ENCODE measurements around the gene SEMA4D.
"Not testable (repeated sequence)": the region's sequence is repeated elsewhere in the genome, so short reads cannot be mapped to it uniquely, and the experiment has no call there.

Gene SEMA4D

DNA sequence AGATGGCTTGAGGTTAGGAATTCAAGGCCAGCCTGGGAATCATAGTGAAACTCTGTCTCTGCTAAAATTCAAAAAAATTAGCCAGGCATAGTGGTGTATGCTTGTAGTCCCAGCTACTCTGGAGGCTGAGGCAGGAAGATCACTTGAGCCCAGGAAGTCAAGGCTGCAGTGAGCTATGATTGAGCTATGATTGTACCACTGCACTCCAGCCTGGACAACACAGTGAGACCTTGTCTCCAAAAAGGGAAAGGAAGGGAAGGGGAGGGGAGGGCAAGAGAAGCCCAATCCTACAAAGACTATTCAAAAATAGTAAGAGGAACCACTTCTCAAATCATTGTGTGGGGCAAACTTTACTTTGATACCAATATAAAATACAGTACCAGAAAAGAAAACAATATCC lies 11.2 kb downstream of the SEMA4D start:
- no peak for DNase-seq (ENCODE audit: low read depth, low spot score)

DNA sequence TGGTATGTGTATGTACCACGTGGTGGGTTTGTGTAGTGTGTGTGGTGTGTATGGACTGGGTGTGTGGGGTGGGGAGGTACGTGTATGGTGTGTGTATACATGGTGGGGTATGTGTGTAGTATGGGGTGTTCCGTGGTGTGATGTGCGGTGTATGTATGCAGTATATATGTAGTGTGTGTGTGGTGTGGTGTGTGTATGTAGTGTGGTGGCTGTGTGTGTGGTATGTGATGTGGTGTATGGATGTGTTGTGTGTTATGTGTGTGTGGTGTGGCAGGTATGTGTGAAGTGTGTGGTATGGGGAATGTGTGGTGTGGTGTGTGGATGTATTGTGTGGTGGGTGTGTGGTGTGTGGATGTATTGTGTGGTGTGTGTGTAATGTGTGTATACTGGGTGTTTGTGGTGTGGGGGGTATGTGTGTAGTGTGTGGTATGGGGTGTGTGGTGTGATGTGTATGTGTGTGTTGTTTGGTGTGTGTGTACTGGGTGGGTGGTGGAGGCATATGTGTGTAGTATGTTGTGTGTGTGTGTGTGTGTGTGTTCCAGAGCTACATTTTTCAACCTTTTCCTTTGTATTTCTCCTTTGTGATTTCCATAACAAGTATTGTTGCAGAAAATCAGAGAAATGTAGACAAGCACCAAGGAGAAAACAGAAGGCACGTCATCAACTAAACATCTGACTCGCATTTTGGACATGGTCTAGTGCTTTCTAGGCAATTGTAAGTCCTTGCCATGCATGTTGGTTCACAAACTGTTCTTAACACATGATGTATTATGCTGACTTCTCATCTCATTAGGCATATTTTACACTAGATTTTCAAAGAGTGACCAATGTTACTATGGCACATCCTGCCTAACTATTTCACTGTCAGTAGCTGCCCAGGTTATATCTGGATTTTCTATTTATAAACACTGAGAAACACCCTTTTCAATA lies 13.2 kb downstream of the SEMA4D start:
- no peak for DNase-seq (ENCODE audit: low read depth, low spot score)
- H3K4me3 ChIP-seq (ENCODE audit: low read length) = peak overlapping the region; percentile 65

More for the DNA sequence above, 11.2 kb downstream of the SEMA4D start:
- H3K4me3 ChIP-seq (ENCODE audit: low read length) = no peak overlapping the region

DNA sequence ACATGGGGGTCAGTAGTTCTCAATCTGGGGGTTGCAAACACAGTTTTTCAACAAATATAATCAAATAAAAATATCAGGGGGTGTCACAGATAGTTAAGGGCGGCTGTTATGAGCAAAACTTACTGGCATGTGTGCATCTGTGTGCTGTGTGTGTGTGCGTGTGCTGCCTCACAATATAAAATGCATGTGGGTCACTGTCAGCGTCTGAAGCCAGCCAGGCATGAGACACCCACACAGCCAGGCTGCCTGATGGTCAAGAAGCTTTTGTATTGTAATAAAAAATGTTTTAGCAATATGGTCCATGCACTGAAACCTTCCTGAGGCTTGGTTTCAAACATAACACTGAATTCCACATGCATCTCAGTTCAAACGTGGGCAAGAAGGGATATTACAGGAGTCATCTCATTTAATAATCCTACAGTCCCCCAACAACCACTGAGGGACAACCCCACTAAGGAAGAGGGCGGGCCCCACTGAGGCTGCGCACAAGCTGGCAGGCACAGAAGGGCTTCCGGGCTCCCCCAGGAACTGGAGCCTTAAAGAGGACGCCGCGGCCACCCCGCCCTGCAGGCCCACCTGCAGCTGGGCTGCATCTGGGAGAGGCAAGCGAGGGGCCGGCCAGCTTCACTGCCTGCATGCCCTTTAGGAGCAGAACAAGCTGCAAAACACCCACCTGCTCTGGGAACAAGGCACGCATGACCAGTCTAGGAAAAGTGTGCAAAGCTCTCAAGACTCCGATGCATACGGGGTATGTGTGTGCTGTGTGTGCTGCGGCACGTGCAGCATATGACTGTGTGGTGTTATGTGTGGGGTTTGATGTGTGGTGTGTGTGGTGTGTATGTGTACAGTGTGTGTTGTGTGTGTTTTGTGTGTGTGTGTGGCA lies 14.1 kb downstream of the SEMA4D start:
- peak; percentile 77 for DNase-seq (ENCODE audit: low read depth, low spot score)
- H3K4me3 ChIP-seq (ENCODE audit: low read length) = peak overlapping the region; percentile 65

DNA sequence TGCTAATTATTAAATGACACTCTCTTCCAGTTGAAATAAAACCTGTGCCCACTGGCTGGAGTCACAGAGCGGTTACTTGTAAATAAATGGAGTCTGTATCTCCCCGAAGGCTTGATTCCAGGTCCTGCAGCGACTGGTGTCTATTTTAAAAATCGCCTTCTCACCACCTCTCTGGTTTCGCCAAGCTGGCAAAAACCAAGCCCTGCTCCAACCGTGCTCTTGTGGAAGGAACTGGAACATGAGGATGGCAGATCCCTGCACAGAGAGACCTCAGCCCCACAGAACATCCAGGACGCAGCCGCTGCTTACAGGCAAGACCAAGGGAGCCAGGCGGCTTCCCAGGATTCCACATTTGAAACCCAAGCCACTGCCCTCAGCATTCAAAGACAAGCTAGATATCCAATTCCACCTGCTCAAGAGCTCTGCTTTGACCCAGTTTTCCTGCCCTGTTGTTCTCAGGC lies 15.0 kb downstream of the SEMA4D start:
- DNase-seq (ENCODE audit: low read depth, low spot score) = no peak
- H3K4me3 ChIP-seq (ENCODE audit: low read length) = no peak overlapping the region

DNA sequence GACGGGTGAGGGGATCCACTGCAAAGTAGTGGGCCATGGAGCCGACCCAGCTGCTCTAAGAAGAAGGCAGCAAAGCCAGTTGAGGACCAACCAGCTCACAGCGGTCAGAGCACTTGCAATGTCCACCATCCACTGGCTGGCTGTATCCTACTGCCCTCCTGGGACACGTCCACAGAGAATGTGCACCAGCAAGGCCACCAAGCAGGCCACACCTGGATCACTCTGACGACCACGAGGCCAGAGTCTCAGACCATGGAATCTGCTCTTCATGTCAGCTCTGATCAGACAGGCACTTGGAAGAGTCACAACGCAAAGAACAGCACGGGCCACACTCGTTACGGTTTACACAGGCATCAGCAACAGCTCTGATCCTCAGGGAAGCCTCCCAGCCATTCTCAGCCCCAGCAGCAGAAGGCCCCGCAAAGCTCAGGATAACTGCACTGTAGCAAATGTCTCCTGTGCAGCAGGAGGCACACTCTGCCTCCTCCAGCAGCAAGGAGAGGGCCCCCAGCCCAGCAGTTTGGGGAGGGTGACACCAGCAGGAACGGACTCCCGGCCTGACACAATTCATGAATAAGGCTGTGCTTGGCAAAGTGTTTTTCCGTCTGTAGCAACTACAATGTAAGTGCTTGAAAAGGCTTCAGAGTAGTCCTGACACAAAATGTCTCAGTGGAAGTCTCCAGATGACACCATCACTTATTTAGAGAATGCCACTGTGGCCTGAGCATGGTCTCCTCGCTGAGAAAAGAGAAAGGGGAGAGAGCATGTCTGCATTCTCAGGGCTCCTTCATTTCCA lies 15.7 kb downstream of the SEMA4D start:
- DNase-seq (ENCODE audit: low read depth, low spot score) = no peak
- H3K4me3 ChIP-seq (ENCODE audit: low read length) = no peak overlapping the region

DNA sequence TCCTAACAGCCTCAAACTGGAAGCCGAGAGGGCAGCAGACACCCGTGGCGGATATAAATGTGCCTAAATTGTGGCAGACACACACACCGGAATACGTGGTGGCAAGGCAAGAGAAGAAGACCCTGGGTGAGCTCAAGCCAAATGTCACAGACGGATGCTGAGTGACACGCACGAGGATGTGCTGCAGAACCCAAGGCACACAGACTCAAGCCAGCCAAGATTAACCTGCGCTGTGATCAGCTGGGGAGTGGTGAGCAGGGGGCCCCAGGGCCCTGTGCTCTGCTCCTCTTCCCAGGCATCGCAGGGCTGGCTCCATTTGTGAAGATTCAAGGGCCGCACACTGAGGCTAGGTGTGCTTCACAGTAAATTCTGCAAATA lies 16.4 kb downstream of the SEMA4D start:
- DNase-seq (ENCODE audit: low read depth, low spot score) = no peak
- H3K4me3 ChIP-seq (ENCODE audit: low read length) = no peak overlapping the region

DNA sequence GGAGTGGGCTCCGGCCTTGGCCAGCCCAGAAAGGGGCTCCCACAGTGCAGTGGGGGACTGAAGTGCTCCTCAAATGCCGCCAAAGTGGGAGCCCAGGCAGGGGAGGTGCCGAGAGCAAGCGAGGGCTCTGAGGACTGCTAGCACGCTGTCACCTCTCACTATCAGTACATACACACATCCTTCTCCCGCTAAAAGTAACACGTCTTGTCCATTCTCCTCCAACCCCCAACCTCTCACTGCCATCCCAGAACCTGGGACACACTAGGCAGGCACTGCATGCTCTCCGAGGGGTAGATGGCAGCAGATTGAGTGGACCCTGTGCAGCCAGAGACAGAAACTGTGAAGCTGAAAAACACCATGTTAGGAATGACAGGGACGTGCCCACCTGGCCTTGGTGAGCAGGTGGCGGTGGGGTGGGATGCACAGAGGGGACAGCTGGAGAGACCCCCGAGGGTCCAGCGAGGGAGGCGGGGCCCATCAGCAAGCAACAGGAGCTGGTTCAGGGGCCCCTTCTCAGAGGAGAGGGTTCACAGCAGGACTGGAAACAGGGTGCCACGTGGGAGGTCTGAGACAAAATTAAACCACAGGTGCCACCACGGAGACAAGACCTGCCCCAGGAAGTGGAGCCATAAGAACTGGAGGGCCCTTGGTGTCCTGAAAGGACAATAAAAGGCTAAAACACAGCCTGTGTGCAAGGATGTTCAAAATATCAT lies 16.9 kb downstream of the SEMA4D start:
- H3K4me3 ChIP-seq (ENCODE audit: low read length) = no peak overlapping the region
- no peak for DNase-seq (ENCODE audit: low read depth, low spot score)

DNA sequence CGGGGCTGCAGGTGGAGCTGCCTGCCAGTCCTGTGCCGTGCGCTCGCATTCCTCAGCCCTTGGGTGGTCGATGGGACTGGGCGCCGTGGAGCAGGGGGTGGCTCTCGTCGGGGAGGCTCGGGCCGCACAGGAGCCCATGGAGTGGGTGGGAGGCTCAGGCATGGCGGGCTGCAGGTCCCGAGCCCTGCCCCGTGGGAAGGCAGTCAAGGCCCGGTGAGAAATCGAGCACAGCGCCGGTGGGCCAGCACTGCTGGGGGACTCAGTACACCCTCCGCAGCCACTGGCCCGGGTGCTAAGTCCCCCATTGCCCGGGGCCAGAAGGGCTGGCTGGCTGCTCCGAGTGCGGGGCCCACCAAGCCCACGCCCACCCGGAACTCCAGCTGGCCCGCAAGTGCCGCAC lies 17.5 kb downstream of the SEMA4D start:
- not testable (repeated sequence) for DNase-seq (ENCODE audit: low read depth, low spot score); H3K4me3 ChIP-seq (ENCODE audit: low read length)

DNA sequence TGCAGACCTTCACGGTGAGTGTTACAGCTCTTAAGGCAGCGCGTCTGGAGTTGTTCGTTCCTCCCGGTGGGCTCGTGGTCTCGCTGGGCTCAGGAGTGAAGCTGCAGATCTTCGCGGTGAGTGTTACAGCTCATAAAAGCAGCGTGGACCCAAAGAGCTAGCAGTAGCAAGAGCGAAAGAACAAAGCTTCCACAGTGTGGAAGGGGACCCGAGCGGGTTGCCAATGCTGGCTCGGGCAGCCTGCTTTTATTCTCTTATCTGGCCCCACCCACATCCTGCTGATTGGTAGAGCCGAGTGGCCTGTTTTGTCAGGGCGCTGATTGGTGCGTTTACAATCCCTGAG lies 18.3 kb downstream of the SEMA4D start:
- not testable (repeated sequence) for H3K4me3 ChIP-seq (ENCODE audit: low read length)

DNA sequence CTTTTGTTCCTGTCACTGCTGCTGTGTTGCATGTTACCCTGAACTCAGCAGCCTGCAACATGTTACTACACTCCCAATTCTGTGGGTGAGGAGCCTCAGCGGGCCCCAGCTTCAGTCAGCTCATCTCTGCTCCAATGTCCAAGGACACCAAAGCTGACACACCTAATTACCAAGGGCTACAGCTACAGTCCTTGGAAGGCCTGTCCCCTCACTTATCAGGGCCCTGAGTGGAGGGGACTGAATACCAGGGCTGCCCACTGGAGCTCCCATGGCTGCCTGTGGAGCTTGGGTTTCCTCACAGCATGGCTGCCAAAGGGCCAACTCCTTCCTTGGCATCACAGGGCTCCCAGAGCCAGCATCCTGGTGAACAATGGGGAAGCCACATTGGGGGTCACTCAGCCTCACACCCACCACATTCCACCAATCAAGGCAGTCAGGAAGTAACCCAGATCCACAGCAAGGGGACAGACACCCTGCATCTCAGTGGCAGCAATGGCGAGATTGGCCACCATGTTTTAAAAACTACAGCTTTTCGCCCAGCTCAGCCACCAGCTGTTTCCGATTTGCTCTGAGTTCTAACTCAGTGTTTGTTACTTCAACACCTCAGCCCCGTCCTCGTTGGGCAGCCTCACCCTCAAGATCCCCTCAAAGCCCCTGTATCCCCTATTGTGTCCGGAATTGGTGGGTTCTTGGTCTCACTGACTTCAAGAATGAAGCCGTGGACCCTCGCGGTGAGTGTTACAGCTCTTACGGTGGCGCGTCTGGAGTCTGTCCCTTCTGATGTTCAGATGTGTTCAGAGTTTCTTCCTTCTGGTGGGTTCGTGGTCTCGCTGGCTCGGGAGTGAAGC lies 18.9 kb downstream of the SEMA4D start:
- H3K4me3 ChIP-seq (ENCODE audit: low read length) = no peak overlapping the region; the same call in 1 of the 2 replicates
- DNase-seq (ENCODE audit: low read depth, low spot score) = no peak

More for the DNA sequence above, 18.3 kb downstream of the SEMA4D start:
- DNase-seq (ENCODE audit: low read depth, low spot score) = not testable (repeated sequence)

DNA sequence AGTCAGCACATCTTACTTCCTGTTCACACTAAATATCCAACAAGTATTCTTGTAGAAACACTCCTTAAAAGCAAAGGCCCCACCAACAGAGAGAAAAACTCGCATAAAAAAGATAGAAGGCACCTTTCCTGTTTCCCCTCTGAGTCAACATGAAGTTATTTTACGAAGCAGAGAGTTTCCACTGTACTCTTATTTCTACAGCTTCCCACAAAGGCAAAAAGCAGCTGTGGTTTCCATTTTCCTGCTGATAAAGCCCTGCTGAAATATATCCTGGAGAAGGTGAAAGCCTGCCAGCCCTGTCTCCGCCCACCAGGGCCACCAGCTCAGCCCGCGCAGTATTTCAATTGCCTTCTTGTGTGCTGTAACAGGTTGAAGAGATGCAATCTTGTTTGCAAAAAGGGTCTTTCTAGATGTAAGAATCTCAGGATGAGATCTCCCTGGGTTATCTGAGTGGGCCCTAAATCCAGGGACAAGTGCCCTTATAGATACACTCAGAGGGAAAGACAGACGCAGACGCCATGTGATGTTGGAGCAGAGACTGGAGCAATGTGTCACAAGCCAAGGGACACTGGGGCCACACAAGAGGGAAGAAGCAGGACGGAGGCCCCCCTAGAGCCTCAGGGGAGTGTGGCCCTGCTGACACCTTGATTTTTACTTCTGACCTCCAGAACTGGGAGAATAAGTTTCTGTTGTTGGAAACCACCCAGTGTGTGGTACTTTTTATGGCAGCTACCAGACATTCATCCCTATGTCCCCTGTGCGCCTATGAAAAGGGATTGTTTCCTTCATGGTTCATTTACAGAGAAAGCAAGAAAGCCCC lies 19.9 kb downstream of the SEMA4D start:
- peak; percentile 97 for DNase-seq (ENCODE audit: low read depth, low spot score)
- H3K4me3 ChIP-seq (ENCODE audit: low read length) = peak overlapping the region; percentile 29; the same call in 1 of the 2 replicates

DNA sequence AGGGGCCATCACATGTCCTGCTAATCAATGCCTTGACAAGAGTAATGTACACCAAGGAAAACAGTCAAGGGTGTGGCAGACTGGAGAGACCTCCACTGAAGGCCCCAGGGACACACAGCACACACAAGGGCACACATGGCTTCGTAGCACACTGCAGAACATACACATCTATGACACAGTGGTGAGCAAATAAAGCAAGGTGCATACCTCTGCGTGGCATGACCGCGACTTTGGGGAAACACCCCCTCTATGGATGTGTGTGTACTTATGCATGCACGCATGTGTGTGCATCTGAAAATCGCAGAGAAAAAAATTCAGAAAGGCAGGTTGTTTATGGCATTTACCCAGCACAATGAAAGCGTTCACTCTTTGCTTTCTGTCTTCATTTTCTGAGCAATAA lies 20.5 kb downstream of the SEMA4D start:
- no peak for DNase-seq (ENCODE audit: low read depth, low spot score)
- H3K4me3 ChIP-seq (ENCODE audit: low read length) = peak overlapping the region; percentile 29

DNA sequence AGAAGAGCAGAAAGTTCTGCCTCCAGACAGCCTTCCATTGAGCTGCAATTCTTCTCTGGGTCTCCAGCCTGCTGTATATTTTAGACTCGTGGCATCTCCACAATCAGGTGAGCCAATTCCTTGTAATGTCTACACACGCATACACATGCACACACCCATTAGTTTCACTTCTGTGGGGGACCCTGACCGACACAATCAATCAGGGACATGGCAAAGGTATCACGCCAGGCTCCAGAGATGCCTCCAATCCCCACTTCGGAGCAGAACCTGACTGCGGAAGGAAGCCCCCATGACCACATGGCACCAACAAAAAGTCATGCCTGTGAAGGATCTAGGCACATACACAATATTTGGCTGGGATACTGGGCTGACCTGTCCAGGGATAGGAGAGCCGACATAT lies 21.4 kb downstream of the SEMA4D start:
- DNase-seq (ENCODE audit: low read depth, low spot score) = no peak
- no peak overlapping the region for H3K4me3 ChIP-seq (ENCODE audit: low read length)

DNA sequence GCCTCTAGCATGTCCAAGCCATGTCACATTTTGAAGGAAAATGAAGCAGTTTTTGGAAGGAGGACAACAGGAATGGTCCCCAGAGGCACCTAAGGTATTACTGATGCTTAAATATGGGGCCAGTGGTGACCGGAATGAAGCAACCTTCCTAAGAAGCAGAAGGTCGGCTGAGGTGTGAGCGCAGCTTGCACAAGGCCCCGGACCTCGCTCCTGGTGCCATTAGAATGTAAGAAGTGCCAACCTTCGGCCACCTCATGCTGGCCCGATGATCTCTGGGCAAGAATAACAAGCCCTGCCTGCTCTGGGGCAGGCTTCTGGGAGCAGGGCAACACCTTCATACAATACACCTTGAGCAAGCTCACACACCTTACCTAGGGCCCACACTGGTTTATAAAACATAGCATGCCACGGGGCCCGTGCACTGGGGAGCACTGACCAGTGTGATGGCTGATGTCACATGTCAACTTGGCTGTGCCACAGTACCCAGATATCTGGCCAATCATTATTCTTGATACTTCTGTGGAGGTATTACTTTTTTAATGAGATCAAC lies 21.9 kb downstream of the SEMA4D start:
- DNase-seq (ENCODE audit: low read depth, low spot score) = no peak
- no peak overlapping the region for H3K4me3 ChIP-seq (ENCODE audit: low read length)

DNA sequence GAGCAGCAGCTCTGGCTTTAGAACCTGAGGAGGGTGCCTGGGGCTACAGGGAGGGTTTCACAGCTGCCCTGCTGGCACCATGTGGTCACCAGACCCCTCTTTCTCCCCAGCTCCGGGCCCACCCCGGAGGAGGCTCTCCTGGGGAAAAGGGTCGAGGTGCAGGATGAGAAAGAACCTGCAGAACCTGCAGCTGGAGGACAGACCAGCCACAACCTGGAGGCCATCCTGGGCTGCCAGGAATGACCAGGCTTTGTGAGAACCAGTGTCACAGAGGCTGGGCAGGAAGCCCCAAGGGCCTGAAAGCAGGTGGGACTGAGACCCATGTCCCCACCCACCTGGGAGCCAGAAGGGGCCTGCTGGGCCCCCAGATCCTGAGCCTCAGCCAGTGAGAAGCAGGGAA lies 23.0 kb downstream of the SEMA4D start:
- H3K4me3 ChIP-seq (ENCODE audit: low read length) = no peak overlapping the region
- DNase-seq (ENCODE audit: low read depth, low spot score) = no peak

DNA sequence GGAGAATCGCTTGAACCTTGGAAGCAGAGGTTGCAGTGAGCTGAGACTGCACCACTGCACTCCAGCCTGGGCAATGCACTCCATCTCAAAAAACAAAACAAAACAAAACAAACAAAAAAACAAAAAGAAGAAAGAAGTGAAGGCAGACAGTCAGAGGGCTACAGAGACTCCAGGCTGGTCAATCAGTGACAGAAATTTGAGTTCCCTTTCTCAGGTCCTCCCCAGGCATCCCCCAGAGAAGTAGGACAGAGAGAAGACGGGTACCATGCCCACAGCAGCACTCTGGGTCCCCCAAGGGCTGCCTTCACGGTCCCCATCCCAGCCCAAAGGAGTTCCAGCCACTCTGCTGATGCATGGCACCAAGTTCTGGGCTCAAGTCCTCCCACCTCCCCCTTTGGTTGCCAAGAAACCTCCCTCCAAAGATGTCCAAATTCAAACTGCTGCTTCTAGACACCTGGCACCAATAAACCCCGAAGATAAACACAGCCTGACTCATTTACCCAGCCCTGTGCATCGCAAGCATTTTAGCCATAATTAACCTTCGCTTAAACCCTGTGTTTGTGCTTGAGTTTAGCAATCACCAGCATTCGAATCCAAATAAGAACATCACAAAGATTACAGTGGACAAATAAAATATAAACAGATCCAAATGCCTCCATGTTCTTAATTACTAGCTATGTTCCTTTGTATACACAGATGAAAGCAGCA lies 24.0 kb downstream of the SEMA4D start:
- no peak overlapping the region for H3K4me3 ChIP-seq (ENCODE audit: low read length)
- no peak for DNase-seq (ENCODE audit: low read depth, low spot score)
